ENCODE data around the gene DLEC1. TPM values are rescaled to one million over a fixed set of nuclear protein-coding genes. Genes with fewer than 3 reads are reported as not detected.
"Not testable (repeated sequence)": the region's sequence is repeated elsewhere in the genome, so short reads cannot be mapped to it uniquely, and the experiment has no call there.

Gene DLEC1
- total RNA-seq, 1 donor from 2014 or later: 0.54 TPM

DNA sequence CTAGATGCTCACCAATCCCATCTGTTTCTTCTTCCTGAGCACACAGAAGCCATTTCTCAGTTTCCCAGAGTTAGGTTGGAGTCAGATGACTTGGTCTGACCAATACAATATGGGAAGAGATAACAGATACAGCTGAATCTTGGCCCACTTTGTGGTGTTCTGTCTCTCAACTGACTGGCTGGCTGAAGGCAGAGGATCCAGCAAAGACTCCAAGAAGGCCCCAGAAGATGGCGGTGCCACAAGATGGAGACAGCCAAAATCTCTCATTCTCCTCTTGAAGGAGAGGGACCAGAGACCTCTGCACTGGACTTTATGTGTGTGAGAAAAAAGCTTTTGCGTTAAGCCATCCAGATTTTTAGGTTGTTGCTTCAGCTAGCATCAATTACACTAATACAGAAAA, 118.1 kb downstream of the DLEC1 start:
- H3K27me3 ChIP-seq (ENCODE audit: insufficient read depth, low read length): no peaks in the 10 kb centered on the region
- no peak overlapping the region for H3K4me2 ChIP-seq (ENCODE audit: low read length)
- H3K4me1 ChIP-seq (ENCODE audit: insufficient read depth, low read length): no peaks in the 10 kb centered on the region
- Mint-ChIP-seq H3K27ac (ENCODE audit: unreplicated experiment) (no peak overlapping the region), H3K9me3 (ENCODE audit: unreplicated experiment) (no peaks in the 10 kb centered on the region), H3K4me1 (ENCODE audit: low read depth, unreplicated experiment) (peaks cover 3% of the 10 kb centered on the region), H3K27me3 (ENCODE audit: low read depth, unreplicated experiment) (no peaks in the 10 kb centered on the region), H3K4me3 (ENCODE audit: unreplicated experiment) (no peak overlapping the region), H3K36me3 (ENCODE audit: low read depth, unreplicated experiment) (no peaks in the 10 kb centered on the region)
- H3K9ac ChIP-seq (ENCODE audit: low read length): no peak overlapping the region
- H3K9me3 ChIP-seq (ENCODE audit: insufficient read depth, low read depth, low read length): no peaks in the 10 kb centered on the region
- no peak for TF ChIP-seq EZH2 (IDR thresholded peaks at IDR 0.05; ENCODE audit: insufficient read depth, low read length)
- no peak for TF ChIP-seq CTCF (IDR thresholded peaks at IDR 0.05; ENCODE audit: insufficient read depth, low read depth, low read length)
- no peaks in the 10 kb centered on the region for H4K20me1 ChIP-seq (ENCODE audit: insufficient read depth, low read length)
- DNase-seq (ENCODE audit: low read depth) (no peak), FAIRE-seq (no peak)
- no peaks in the 10 kb centered on the region for H3K36me3 ChIP-seq (ENCODE audit: insufficient read depth, low read length)
- no peak overlapping the region for H3K4me3 ChIP-seq (ENCODE audit: insufficient read depth, low read depth, low read length)
- H2AFZ ChIP-seq (ENCODE audit: low read depth, low read length): no peak overlapping the region
- H3K79me2 ChIP-seq (ENCODE audit: insufficient read depth, low read length): no peaks in the 10 kb centered on the region
- H3K27ac ChIP-seq (ENCODE audit: low read depth, low read length): no peak overlapping the region

GRCh38 chr3:38157595-38157994, 118.6 kb downstream of the DLEC1 start:
- Mint-ChIP-seq H3K9me3 (ENCODE audit: unreplicated experiment) (no peaks in the 10 kb centered on the region), H3K4me1 (ENCODE audit: low read depth, unreplicated experiment) (peaks cover 3% of the 10 kb centered on the region), H3K36me3 (ENCODE audit: low read depth, unreplicated experiment) (no peaks in the 10 kb centered on the region), H3K27me3 (ENCODE audit: low read depth, unreplicated experiment) (no peaks in the 10 kb centered on the region), H3K27ac (ENCODE audit: unreplicated experiment) (no peak overlapping the region), H3K4me3 (ENCODE audit: unreplicated experiment) (no peak overlapping the region)
- H3K27ac ChIP-seq (ENCODE audit: low read depth, low read length): no peak overlapping the region
- H3K9ac ChIP-seq (ENCODE audit: low read length): no peak overlapping the region
- no peaks in the 10 kb centered on the region for H3K79me2 ChIP-seq (ENCODE audit: insufficient read depth, low read length)
- H3K27me3 ChIP-seq (ENCODE audit: insufficient read depth, low read length): no peaks in the 10 kb centered on the region
- H3K4me1 ChIP-seq (ENCODE audit: insufficient read depth, low read length): no peaks in the 10 kb centered on the region
- no peak overlapping the region for H3K4me2 ChIP-seq (ENCODE audit: low read length)
- no peaks in the 10 kb centered on the region for H3K9me3 ChIP-seq (ENCODE audit: insufficient read depth, low read depth, low read length)
- FAIRE-seq (no peak), DNase-seq (ENCODE audit: low read depth) (no peak)
- H3K36me3 ChIP-seq (ENCODE audit: insufficient read depth, low read length): no peaks in the 10 kb centered on the region
- TF ChIP-seq CTCF (IDR thresholded peaks at IDR 0.05; ENCODE audit: insufficient read depth, low read depth, low read length) (no peak), EZH2 (IDR thresholded peaks at IDR 0.05; ENCODE audit: insufficient read depth, low read length) (no peak)
- no peak overlapping the region for H3K4me3 ChIP-seq (ENCODE audit: insufficient read depth, low read depth, low read length)
- no peak overlapping the region for H2AFZ ChIP-seq (ENCODE audit: low read depth, low read length)
- no peaks in the 10 kb centered on the region for H4K20me1 ChIP-seq (ENCODE audit: insufficient read depth, low read length)

DNA sequence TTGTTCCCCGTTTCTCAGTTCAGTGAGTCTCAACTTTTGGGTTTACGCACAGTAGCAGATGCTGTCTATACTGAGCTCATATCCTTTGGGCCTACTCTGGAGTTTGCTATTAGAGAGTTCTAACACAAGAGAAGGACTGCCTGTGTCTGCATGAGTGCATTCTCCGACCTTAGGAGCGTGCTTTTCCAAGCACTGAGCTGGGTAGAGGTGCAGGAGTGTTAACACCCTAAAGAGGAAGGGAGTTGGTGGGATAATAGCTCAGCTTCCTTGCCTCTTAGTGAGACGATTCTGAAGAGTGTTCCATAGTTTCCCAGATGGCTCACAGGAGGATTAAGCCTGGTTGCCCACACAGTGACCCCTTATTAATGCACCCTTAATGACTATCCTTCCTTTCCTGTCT, 119.5 kb downstream of the DLEC1 start:
- H3K27ac ChIP-seq (ENCODE audit: low read depth, low read length): no peak overlapping the region
- Mint-ChIP-seq H3K27ac (ENCODE audit: unreplicated experiment) (no peak overlapping the region), H3K4me3 (ENCODE audit: unreplicated experiment) (no peak overlapping the region), H3K27me3 (ENCODE audit: low read depth, unreplicated experiment) (no peaks in the 10 kb centered on the region), H3K9me3 (ENCODE audit: unreplicated experiment) (no peaks in the 10 kb centered on the region), H3K36me3 (ENCODE audit: low read depth, unreplicated experiment) (no peaks in the 10 kb centered on the region), H3K4me1 (ENCODE audit: low read depth, unreplicated experiment) (no peaks in the 10 kb centered on the region)
- no peak overlapping the region for H3K9ac ChIP-seq (ENCODE audit: low read length)
- H3K79me2 ChIP-seq (ENCODE audit: insufficient read depth, low read length): no peaks in the 10 kb centered on the region
- no peaks in the 10 kb centered on the region for H3K9me3 ChIP-seq (ENCODE audit: insufficient read depth, low read depth, low read length)
- H3K4me3 ChIP-seq (ENCODE audit: insufficient read depth, low read depth, low read length): no peak overlapping the region
- H3K4me2 ChIP-seq (ENCODE audit: low read length): no peak overlapping the region
- no peaks in the 10 kb centered on the region for H3K4me1 ChIP-seq (ENCODE audit: insufficient read depth, low read length)
- no peaks in the 10 kb centered on the region for H4K20me1 ChIP-seq (ENCODE audit: insufficient read depth, low read length)
- FAIRE-seq: no peak
- H3K36me3 ChIP-seq (ENCODE audit: insufficient read depth, low read length): no peaks in the 10 kb centered on the region
- TF ChIP-seq EZH2 (IDR thresholded peaks at IDR 0.05; ENCODE audit: insufficient read depth, low read length) (no peak), CTCF (IDR thresholded peaks at IDR 0.05; ENCODE audit: insufficient read depth, low read depth, low read length) (no peak)
- H3K27me3 ChIP-seq (ENCODE audit: insufficient read depth, low read length): no peaks in the 10 kb centered on the region
- H2AFZ ChIP-seq (ENCODE audit: low read depth, low read length): no peak overlapping the region
- no peak for DNase-seq (ENCODE audit: low read depth)

DNA sequence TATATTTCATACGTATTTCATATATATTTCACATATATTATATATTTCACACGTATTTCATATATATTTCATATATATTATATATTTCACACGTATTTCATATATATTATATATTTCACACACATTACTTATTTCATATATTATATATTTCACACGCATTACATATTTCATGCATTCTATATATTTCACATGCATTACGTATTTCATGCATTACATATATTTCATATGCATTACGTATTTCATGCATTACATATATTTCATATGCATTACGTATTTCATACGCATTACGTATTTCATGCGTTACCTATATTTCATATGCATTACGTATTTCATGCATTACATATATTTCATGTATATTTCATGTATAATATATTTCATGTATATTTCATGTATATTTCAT, 121.7 kb downstream of the DLEC1 start:
- not testable (repeated sequence) for H3K4me1 ChIP-seq (ENCODE audit: insufficient read depth, low read length); H3K9ac ChIP-seq (ENCODE audit: low read length); H3K4me1 Mint-ChIP-seq (ENCODE audit: low read depth, unreplicated experiment); H3K27ac ChIP-seq (ENCODE audit: low read depth, low read length); H3K79me2 ChIP-seq (ENCODE audit: insufficient read depth, low read length); H3K36me3 ChIP-seq (ENCODE audit: insufficient read depth, low read length); H3K36me3 Mint-ChIP-seq (ENCODE audit: low read depth, unreplicated experiment); H2AFZ ChIP-seq (ENCODE audit: low read depth, low read length); DNase-seq (ENCODE audit: low read depth); H3K9me3 ChIP-seq (ENCODE audit: insufficient read depth, low read depth, low read length); H3K9me3 Mint-ChIP-seq (ENCODE audit: unreplicated experiment); H3K4me3 Mint-ChIP-seq (ENCODE audit: unreplicated experiment); H3K4me2 ChIP-seq (ENCODE audit: low read length); H3K27me3 ChIP-seq (ENCODE audit: insufficient read depth, low read length); H3K4me3 ChIP-seq (ENCODE audit: insufficient read depth, low read depth, low read length); H4K20me1 ChIP-seq (ENCODE audit: insufficient read depth, low read length); FAIRE-seq; H3K27me3 Mint-ChIP-seq (ENCODE audit: low read depth, unreplicated experiment); H3K27ac Mint-ChIP-seq (ENCODE audit: unreplicated experiment)
